ENCODE data around the gene KATNBL1.

Gene KATNBL1

GRCh38 chr15:34160735-34161134 is 49.2 kb downstream of the KATNBL1 start:
- no peak overlapping the region for H3K27ac ChIP-seq
- TF ChIP-seq ZFX (IDR thresholded peaks at IDR 0.05; ENCODE audit: borderline replicate concordance) (no peak), CTCF (IDR thresholded peaks at IDR 0.05) (no peak)

GRCh38 chr15:34158355-34158754 is 51.5 kb downstream of the KATNBL1 start:
- H3K27ac ChIP-seq, result no peak overlapping the region
- TF ChIP-seq ZFX (IDR thresholded peaks at IDR 0.05; ENCODE audit: borderline replicate concordance), result no peak

GRCh38 chr15:34155859-34156258 is 54.0 kb downstream of the KATNBL1 start:
- TF ChIP-seq ZFX (IDR thresholded peaks at IDR 0.05; ENCODE audit: borderline replicate concordance) (no peak), CTCF (IDR thresholded peaks at IDR 0.05) (no peak)
- H3K27ac ChIP-seq, result no peak overlapping the region

- no peak overlapping the region for H3K27ac ChIP-seq
- TF ChIP-seq ZFX (IDR thresholded peaks at IDR 0.05; ENCODE audit: borderline replicate concordance) (no peak), CTCF (IDR thresholded peaks at IDR 0.05) (no peak)
These were observed 55.1 kb downstream of the KATNBL1 start for GRCh38 chr15:34154725-34155204.

- H3K27ac ChIP-seq, result no peak overlapping the region
- TF ChIP-seq CTCF (IDR thresholded peaks at IDR 0.05), result no peak
These were observed 62.3 kb downstream of the KATNBL1 start for GRCh38 chr15:34147371-34148140.

GRCh38 chr15:34133511-34133910 is 76.4 kb downstream of the KATNBL1 start:
- no peak for TF ChIP-seq CTCF (IDR thresholded peaks at IDR 0.05)
- H3K27ac ChIP-seq, result no peak overlapping the region

GRCh38 chr15:34132881-34133280 is 77.0 kb downstream of the KATNBL1 start:
- H3K27ac ChIP-seq, result no peak overlapping the region
- TF ChIP-seq CTCF (IDR thresholded peaks at IDR 0.05) (no peak), ZFX (IDR thresholded peaks at IDR 0.05; ENCODE audit: borderline replicate concordance) (no peak)

- H3K27ac ChIP-seq, result no peak overlapping the region
- TF ChIP-seq ZFX (IDR thresholded peaks at IDR 0.05; ENCODE audit: borderline replicate concordance) (no peak), CTCF (IDR thresholded peaks at IDR 0.05) (no peak)
These were observed 81.0 kb downstream of the KATNBL1 start for GRCh38 chr15:34128898-34129297.
